ENCODE data around the gene FMNL2.
"Not testable (repeated sequence)": the region's sequence is repeated elsewhere in the genome, so short reads cannot be mapped to it uniquely, and the experiment has no call there.

Gene FMNL2

GRCh38 chr2:152335016-152335725 lies at the start of gene FMNL2:
TSS of gene FMNL2 (plus strand) at chr2:152335174.
- Histone ChIP-seq H3K4me3 (peak within 1 kb of the TSS; percentile 59 to 98 (median 87)), H3K27ac (peak within 1 kb of the TSS; percentile 63 to 90 (median 81))

GRCh38 chr2:152292991-152293390 lies 42.0 kb upstream of the FMNL2 start:
- H3K27ac ChIP-seq: no peak overlapping the region
- H3K4me3 ChIP-seq: no peak overlapping the region

DNA sequence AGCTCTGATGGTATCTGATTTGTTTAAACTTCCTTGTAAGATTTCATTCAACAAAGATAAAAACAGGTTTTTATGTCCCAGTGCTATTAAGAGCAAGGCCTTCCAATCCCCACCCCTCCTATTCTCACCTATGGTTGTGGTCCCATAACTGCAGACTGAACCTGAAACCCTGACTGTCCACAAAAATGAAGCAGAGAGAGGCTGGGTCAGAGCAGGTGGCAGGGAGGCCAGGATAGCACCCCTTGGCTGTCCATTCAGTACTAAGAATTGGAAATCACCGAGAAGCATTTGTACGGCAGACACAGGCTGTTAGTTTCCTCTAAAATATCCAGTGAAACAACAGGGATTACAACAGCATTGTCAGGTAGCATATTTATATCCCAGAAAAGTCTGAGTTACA lies 37.3 kb upstream of the FMNL2 start:
- Histone ChIP-seq H3K4me3 (no peak overlapping the region), H3K27ac (no peak overlapping the region)

GRCh38 chr2:152298754-152299153 lies 36.2 kb upstream of the FMNL2 start:
- Histone ChIP-seq H3K27ac (no peak overlapping the region), H3K4me3 (no peak overlapping the region)

GRCh38 chr2:152301131-152301530 lies 33.8 kb upstream of the FMNL2 start:
- Histone ChIP-seq H3K4me3 (no peak overlapping the region), H3K27ac (no peak overlapping the region)

DNA sequence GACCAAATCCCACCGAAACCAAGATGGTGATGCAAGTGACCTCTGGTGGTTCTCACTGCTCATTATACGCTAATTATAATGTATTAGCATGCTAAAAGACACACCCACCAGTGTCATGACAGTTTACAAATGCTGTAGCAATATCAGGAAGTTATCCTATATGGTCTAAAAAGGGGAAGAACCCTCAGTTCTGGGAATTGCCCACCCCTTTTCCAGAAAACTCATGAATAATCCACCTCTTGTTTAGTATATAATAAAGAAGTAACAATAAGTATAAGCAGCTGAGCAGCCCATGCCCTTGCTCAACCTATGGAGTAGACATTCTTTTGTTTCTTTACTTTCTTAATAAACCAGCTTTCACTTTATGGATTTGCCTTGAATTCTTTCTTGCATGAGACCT lies 31.0 kb upstream of the FMNL2 start:
- Histone ChIP-seq H3K27ac (no peak overlapping the region), H3K4me3 (no peak overlapping the region)

GRCh38 chr2:152304836-152305235 lies 30.1 kb upstream of the FMNL2 start:
- no peak overlapping the region for H3K27ac ChIP-seq
- H3K4me3 ChIP-seq: no peak overlapping the region

GRCh38 chr2:152307863-152308262 lies 27.1 kb upstream of the FMNL2 start:
- Histone ChIP-seq H3K27ac (no peak overlapping the region), H3K4me3 (no peak overlapping the region)

- Histone ChIP-seq H3K27ac (no peak overlapping the region), H3K4me3 (no peak overlapping the region)
These were observed 25.4 kb upstream of the FMNL2 start for GRCh38 chr2:152309352-152310214.

GRCh38 chr2:152319822-152320570 lies 15.0 kb upstream of the FMNL2 start:
- Histone ChIP-seq H3K27ac (no peak overlapping the region), H3K4me3 (no peak overlapping the region)

DNA sequence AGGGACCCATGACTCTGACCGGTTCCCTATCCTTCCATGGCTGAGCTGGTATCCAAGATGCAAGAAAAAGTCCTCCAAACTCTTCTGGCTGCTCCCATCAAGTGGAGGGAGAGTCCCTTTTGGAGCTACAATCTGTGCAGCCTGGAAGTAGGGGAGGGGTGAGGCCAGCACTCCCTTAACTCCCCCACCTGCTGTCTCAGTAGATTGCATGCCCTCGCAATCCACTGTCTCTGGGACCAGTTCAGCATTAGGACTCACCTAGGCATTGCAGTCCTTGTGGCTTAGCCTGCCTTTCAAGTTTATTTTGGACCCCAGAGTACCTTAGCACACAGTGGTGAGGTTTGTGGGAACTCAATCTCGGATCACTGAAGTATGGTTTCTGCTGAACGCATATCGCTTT lies 14.2 kb upstream of the FMNL2 start:
- H3K4me3 ChIP-seq: no peak overlapping the region
- no peak overlapping the region for H3K27ac ChIP-seq

DNA sequence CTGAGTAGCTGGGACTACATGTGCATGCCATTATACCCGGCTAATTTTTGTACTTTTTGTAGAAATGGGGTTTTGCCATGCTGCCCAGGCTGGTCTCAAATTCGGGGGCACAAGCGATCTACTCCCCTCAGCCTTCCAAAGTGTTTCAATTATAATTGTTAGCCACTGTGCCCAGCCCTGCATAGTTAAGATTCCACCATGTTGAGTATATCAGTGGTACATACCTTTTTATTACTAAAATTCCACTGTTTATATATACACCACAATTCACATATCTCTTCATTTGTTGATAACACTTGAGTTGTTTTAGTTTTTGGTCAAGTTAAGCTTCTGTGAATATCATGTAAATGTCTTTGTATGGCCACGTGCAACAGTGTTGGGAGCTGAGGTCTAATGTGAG lies 12.8 kb upstream of the FMNL2 start:
- Histone ChIP-seq H3K27ac (no peak overlapping the region), H3K4me3 (no peak overlapping the region)

GRCh38 chr2:152325126-152325525 lies 9.8 kb upstream of the FMNL2 start:
- H3K4me3 ChIP-seq, H3K27ac ChIP-seq: not testable (repeated sequence)

DNA sequence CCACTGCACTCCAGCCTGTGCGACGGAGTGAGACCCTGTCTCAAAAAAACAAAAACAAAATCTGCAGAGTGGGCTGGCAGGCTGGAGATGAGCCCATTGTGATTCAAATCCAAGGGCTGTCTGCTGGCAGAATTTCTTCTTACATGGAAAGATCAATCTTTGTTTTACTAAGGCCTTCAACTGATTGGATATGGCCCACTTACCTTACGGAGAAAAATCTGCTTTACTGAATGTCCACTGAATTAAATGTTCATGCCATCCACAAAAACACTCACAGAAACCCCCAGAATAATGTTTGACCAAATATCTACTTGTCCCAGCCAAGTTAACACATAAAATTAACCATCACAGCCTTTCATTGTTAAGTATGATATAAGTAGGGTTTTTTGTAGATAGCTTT lies 8.3 kb upstream of the FMNL2 start:
- no peak overlapping the region for H3K4me3 ChIP-seq
- no peak overlapping the region for H3K27ac ChIP-seq

DNA sequence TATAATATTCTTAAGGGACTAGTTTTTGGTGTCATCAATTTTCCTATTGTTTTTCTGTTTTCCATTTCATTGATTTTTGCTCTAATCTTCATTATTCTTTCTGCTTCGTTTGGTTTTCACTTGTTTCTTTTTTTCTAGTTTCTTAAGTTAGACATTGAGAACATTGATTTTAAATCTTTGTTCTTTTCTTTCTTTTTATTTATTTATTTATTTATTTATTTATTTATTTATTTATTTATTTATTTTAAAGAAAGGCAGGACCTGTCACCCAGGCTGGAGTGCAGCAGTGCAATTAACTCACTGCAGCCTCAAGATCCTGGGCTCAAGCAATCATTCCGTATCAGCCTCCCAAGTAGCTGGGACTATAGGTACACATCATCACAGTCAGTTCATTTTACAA lies 7.0 kb upstream of the FMNL2 start:
- no peak overlapping the region for H3K27ac ChIP-seq
- H3K4me3 ChIP-seq: no peak overlapping the region

DNA sequence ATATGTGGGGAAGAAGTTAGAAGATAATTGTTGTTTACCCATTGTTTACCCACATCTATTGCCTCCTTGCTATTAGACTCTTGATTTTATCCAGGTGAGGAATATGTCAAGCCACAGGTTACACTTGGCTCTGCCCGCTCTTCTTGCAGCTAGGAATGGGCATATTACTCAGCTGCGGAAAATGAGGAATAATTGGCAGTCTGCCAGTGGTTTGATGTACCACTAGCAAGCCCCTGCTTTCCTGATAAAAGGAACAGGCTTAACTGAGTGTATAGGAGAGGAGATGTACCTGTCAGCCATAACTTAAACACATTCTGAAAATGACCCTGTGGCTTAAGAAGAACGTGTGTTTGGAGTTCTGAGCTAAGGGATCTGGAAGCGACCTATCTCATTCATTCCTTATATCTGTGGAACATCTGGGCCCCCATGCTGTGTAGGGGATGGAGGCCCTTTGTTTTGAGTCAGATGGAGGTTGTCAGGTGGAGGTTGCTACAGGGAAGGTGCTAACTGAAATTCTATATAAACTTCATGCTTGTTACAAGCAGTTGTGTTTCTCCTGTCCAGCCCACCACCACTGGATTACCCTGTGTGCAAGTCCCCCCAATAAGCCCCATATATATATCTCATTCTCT lies 4.6 kb upstream of the FMNL2 start:
- Histone ChIP-seq H3K4me3 (no peak overlapping the region), H3K27ac (no peak overlapping the region)

- peak overlapping the region in 11 of 21 experiments; percentile 64 to 89 (median 81) for H3K27ac ChIP-seq
- peak overlapping the region; percentile 59 to 98 (median 87) for H3K4me3 ChIP-seq
These were observed 316 bp upstream of the FMNL2 start for GRCh38 chr2:152334701-152335015.

DNA sequence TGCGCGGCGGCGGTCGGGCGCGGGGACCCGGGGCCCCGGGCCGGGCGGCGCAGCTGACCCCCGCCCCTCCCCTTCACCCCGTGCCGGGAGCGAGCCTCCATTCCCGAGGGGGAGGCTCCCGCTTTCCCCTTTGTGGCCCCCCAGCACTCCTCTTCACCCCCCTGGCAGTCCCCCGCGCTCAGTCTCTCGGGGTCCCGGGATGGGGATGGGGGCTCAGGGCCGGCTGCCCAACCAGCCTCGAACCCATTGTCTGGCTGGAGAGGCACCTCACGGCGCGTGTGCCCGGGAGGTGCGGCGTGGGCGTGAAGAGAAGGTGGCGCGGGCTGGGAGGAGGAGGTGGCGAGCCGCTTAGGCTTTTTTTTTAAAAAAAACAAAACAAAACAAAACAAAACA lies 748 bp downstream of the FMNL2 start:
- H3K4me3 ChIP-seq: peak overlapping the region; percentile 59 to 98 (median 87)
- peak overlapping the region; percentile 63 to 90 (median 81) for H3K27ac ChIP-seq

GRCh38 chr2:152336119-152336853 lies 1.3 kb downstream of the FMNL2 start:
- peak overlapping the region; percentile 59 to 98 (median 87) for H3K4me3 ChIP-seq
- peak overlapping the region; percentile 63 to 90 (median 81) for H3K27ac ChIP-seq
